Endothelial cell of umbilical vein (primary cell): ENCODE measurements around the gene GCLC. TPM values are rescaled to one million over a fixed set of nuclear protein-coding genes. Genes with fewer than 3 reads are reported as not detected.

ENCODE experiments used
- BruUV-seq: library from RNA; stranded (reverse); fragments of 400-500 nt; replicated peaks from 2 replicates; lab custom pipeline; 2021; lab: Mats Ljungman, UMichigan
- CTCF ChIA-PET: fragments of 300-600, 350-600 bp; sonication (Branson Sonifier 250); formaldehyde crosslinking; loops from one replicate; lab custom pipeline; 2021; ENCODE audit warnings: antibody characterized with exemption, inconsistent platforms; lab: Charles Lee
- POLR2A ChIA-PET: fragments of 300-600, 350-600 bp; sonication (Branson Sonifier 250); formaldehyde crosslinking; loops from one replicate; lab custom pipeline; 2021; ENCODE audit warnings: antibody characterized with exemption, inconsistent platforms; lab: Charles Lee
- DNase-seq: peaks from one replicate; pipeline ENCODE4 v3.0.0-alpha.2; 2011; ENCODE audit warnings: low read depth, low spot score
- FAIRE-seq: peaks from 2 replicates; lab custom pipeline; 2011; peaks lifted over from hg19 to GRCh38; lab: Jason Lieb, UNC
- H2AFZ ChIP-seq: 2 replicates; pipeline ENCODE4 v1.6.0; 2012; ENCODE audit warnings: low read depth, low read length, control low read depth, inconsistent platforms
- H3K27ac ChIP-seq: 2 replicates; pipeline ENCODE4 v1.5.1; 2011; ENCODE audit warnings: low read depth, mild to moderate bottlenecking, control low read depth, low read length, moderate library complexity; ENCODE audit not compliant: insufficient read depth
- H3K27me3 ChIP-seq, 2 experiments: 2 replicates each; pipeline versions ENCODE4 v1.6.0 to v1.6.1; 2011; ENCODE audit warnings: low read length in 2 of 2, mixed read lengths in 1 of 2; ENCODE audit not compliant: control insufficient read depth in 2 of 2, insufficient read depth in 2 of 2
- H3K36me3 ChIP-seq, 2 experiments: 2 replicates in 1 of 2; 3 replicates in 1 of 2; pipeline ENCODE4 v1.5.1; 2011; ENCODE audit warnings: low read length in 2 of 2, mild to moderate bottlenecking in 1 of 2, moderate library complexity in 1 of 2; ENCODE audit not compliant: control insufficient read depth in 2 of 2, insufficient read depth in 2 of 2; ENCODE audit errors: extremely low read depth in 1 of 2
- H3K4me1 ChIP-seq: 3 replicates; pipeline ENCODE4 v1.5.1; 2011; ENCODE audit warnings: mild to moderate bottlenecking, low read length; ENCODE audit not compliant: control insufficient read depth, insufficient read depth; ENCODE audit errors: extremely low read depth
- H3K4me2 ChIP-seq: 2 replicates; pipeline ENCODE4 v1.6.1; 2011; ENCODE audit warnings: low read length, control low read depth, mixed read lengths; ENCODE audit not compliant: insufficient read depth
- H3K4me3 ChIP-seq, 3 experiments: fragments of 200-600 bp in 1 of 3; sonication (generic), shearing (Covaris generic) in 1 of 3; replicated peaks in 1 of 3; 2 replicates each; pipeline ENCODE4 v1.5.1; 2011 to 2016; ENCODE audit warnings: control low read depth in 3 of 3, low read length in 3 of 3, mild to moderate bottlenecking in 2 of 3, inconsistent platforms in 1 of 3, low read depth in 1 of 3, moderate library complexity in 1 of 3; ENCODE audit not compliant: insufficient read depth in 1 of 3
- H3K79me2 ChIP-seq: 2 replicates; pipeline ENCODE4 v1.6.0; 2012; ENCODE audit warnings: low read length, inconsistent platforms; ENCODE audit not compliant: control insufficient read depth, insufficient read depth
- H3K9ac ChIP-seq: replicated peaks from 2 replicates; pipeline ENCODE3; 2011; ENCODE audit warnings: low read length, control low read depth; ENCODE audit not compliant: insufficient read depth; ENCODE audit errors: extremely low read depth
- H3K9me1 ChIP-seq: replicated peaks from 3 replicates; pipeline ENCODE4 v1.6.0; 2011; ENCODE audit warnings: mild to moderate bottlenecking, low read length; ENCODE audit not compliant: control insufficient read depth, insufficient read depth; ENCODE audit errors: extremely low read depth
- H3K9me3 ChIP-seq: replicated peaks from 2 replicates; pipeline ENCODE4 v1.5.1; 2012; ENCODE audit warnings: low read length, inconsistent platforms; ENCODE audit not compliant: control insufficient read depth, insufficient read depth
- H4K20me1 ChIP-seq: replicated peaks from 2 replicates; pipeline ENCODE3; 2011; ENCODE audit warnings: mild to moderate bottlenecking, low read length; ENCODE audit not compliant: control insufficient read depth, insufficient read depth; ENCODE audit errors: extremely low read depth
- EZH2 ChIP-seq: IDR thresholded peaks from 2 replicates; pipeline ENCODE4 v1.6.1; 2012; ENCODE audit warnings: borderline replicate concordance, low read depth, mild to moderate bottlenecking, moderate library complexity, low read length, inconsistent platforms; ENCODE audit not compliant: severe bottlenecking
- JUN ChIP-seq: IDR thresholded peaks from 2 replicates; pipeline ENCODE4 v1.6.1; 2011; ENCODE audit warnings: borderline replicate concordance, low read depth; ENCODE audit not compliant: insufficient read length, insufficient read depth
- dilution Hi-C: fragments of 300-500 bp; cut with MboI; formaldehyde crosslinking; loops from one replicate; pipeline ENCODE4 v1.15.0; 2019; ENCODE audit warnings: low sequenced_read_pairs; ENCODE audit not compliant: extremely low pct_ligation_motif_present
- intact Hi-C: fragments of 100-400 bp; cut with micrococcal nuclease; formaldehyde crosslinking; loops from one replicate; pipeline ENCODE4 v1.10.0; 2022
- polyA plus RNA-seq, 4 experiments: library from polyadenylated mRNA; depleted of rRNA in 3 of 4; stranded (reverse) in 3 of 4; unstranded in 1 of 4; fragments of >200 nt; gene quantifications; 2 replicates each; pipeline versions ENCODE4 v1.2.1 to v1.2.3, GENCODE V29; 2011 to 2012; ENCODE audit warnings: missing spikeins in 1 of 4
- total RNA-seq: library from RNA; stranded (reverse); gene quantifications from 2 replicates; pipeline ENCODE4 v1.2.3, GENCODE V29; 2021
- TF ChIP-seq, protein P1 (sequence below), 2 donors: IDR thresholded peaks; 1 replicate in 1 of 2; 2 replicates in 1 of 2; pipeline ENCODE4 v1.5.1; 2011; ENCODE audit warnings: low read length in 2 of 2, mild to moderate bottlenecking in 2 of 2, moderate library complexity in 2 of 2, control low read depth in 1 of 2, inconsistent platforms in 1 of 2, low read depth in 1 of 2; ENCODE audit not compliant: insufficient read depth in 1 of 2; ENCODE audit errors: extremely low read depth in 1 of 2
- TF ChIP-seq, protein P2 (sequence below): IDR thresholded peaks from 2 replicates; pipeline ENCODE4 v1.6.1; 2011; ENCODE audit not compliant: insufficient read depth, insufficient read length

Gene GCLC
- total and polyA plus RNA-seq, 2 donors (not counting 3 experiments of a cell fraction or from before 2014, with no cell fraction given): 7.3 to 22.8 TPM

DNA sequence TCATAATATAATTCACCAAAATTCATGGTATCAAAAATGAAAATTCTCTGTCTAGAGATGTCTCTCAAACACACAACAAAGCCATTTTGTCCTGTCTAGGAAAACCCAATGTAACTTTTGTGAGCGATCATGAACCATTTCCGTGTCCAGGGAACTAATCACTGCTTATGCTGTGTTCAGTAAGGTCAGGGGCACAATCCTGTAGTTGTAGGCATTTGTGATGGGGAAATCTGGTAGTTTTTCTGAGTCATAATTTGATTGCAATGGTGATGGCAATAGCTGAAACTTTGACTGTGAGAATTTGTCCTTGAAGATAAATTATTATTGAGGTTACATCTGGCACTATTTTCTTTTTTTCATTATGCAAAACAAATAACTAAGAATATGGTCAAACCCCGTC is 21.0 kb upstream of the GCLC start:
- intact Hi-C loops (no loop called here), dilution Hi-C loops (no loop called here)
- no peak overlapping the region for H3K4me2 ChIP-seq
- POLR2A ChIA-PET: no interaction called here
- no peak overlapping the region for H2AFZ ChIP-seq
- H4K20me1 ChIP-seq: no peaks in the 10 kb centered on the region
- no TSS peak for BruUV-seq
- H3K9ac ChIP-seq: no peak overlapping the region
- H3K36me3 ChIP-seq: no peaks in the 10 kb centered on the region
- no peaks in the 10 kb centered on the region for H3K79me2 ChIP-seq
- FAIRE-seq (no peak), DNase-seq (no peak)
- H3K4me1 ChIP-seq: no peaks in the 10 kb centered on the region
- no peak overlapping the region for H3K27ac ChIP-seq
- H3K9me3 ChIP-seq: no peaks in the 10 kb centered on the region
- peaks cover 5 to 16% of the 10 kb centered on the region in 2 experiments for H3K27me3 ChIP-seq
- no peak overlapping the region for H3K4me3 ChIP-seq
- no peaks in the 10 kb centered on the region for H3K9me1 ChIP-seq
- TF ChIP-seq EZH2 (no peak), JUN (no peak)
- TF ChIP-seq, protein P1, sequence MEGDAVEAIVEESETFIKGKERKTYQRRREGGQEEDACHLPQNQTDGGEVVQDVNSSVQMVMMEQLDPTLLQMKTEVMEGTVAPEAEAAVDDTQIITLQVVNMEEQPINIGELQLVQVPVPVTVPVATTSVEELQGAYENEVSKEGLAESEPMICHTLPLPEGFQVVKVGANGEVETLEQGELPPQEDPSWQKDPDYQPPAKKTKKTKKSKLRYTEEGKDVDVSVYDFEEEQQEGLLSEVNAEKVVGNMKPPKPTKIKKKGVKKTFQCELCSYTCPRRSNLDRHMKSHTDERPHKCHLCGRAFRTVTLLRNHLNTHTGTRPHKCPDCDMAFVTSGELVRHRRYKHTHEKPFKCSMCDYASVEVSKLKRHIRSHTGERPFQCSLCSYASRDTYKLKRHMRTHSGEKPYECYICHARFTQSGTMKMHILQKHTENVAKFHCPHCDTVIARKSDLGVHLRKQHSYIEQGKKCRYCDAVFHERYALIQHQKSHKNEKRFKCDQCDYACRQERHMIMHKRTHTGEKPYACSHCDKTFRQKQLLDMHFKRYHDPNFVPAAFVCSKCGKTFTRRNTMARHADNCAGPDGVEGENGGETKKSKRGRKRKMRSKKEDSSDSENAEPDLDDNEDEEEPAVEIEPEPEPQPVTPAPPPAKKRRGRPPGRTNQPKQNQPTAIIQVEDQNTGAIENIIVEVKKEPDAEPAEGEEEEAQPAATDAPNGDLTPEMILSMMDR (IDR thresholded peaks at IDR 0.05; ENCODE audit: extremely low read depth in 1 of 2, insufficient read depth in 1 of 2, low read depth in 1 of 2, low read length in 2 of 2): no peak
- TF ChIP-seq, protein P2, sequence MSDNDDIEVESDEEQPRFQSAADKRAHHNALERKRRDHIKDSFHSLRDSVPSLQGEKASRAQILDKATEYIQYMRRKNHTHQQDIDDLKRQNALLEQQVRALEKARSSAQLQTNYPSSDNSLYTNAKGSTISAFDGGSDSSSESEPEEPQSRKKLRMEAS: no peak
- CTCF ChIA-PET: no interaction called here
